ENCODE results near the gene VTI1B.

DNA sequence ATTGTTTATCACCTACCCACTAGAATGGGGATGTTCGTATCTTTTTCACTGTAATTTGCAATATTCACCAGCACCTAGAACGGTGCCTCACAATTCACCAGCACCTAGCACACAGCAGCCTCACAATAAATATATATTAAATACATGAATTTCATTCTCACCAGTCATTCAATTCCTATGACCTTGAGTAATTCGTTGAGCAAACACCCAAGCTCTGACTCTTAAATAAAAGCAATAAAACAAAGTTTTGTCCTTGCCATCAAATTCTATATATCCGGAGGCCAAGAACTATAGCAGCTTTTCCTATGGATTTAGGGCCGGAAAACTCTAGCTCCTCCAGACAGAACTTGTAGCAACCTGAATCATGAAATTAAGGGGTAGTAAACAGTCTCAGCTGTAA lies 981 bp downstream of the VTI1B start:
- TF ChIP-seq, protein P1, sequence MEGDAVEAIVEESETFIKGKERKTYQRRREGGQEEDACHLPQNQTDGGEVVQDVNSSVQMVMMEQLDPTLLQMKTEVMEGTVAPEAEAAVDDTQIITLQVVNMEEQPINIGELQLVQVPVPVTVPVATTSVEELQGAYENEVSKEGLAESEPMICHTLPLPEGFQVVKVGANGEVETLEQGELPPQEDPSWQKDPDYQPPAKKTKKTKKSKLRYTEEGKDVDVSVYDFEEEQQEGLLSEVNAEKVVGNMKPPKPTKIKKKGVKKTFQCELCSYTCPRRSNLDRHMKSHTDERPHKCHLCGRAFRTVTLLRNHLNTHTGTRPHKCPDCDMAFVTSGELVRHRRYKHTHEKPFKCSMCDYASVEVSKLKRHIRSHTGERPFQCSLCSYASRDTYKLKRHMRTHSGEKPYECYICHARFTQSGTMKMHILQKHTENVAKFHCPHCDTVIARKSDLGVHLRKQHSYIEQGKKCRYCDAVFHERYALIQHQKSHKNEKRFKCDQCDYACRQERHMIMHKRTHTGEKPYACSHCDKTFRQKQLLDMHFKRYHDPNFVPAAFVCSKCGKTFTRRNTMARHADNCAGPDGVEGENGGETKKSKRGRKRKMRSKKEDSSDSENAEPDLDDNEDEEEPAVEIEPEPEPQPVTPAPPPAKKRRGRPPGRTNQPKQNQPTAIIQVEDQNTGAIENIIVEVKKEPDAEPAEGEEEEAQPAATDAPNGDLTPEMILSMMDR (optimal IDR thresholded peaks at IDR 0.05 in 1 of 3, IDR thresholded peaks at IDR 0.05 in 1 of 3, conservative IDR thresholded peaks at IDR 0.05 in 1 of 3; ENCODE audit: extremely low read depth in 1 of 3, insufficient read depth in 2 of 3, low read length in 3 of 3): no peak
- TF ChIP-seq EZH2 (IDR thresholded peaks at IDR 0.05; ENCODE audit: low read length): no peak

Measured in keratinocyte (primary cell).